ENCODE results near the gene DHX58.
A peak's percentile ranks its signal among the peaks of the same experiment; 100 is the strongest.

The DHX58 gene

DNA sequence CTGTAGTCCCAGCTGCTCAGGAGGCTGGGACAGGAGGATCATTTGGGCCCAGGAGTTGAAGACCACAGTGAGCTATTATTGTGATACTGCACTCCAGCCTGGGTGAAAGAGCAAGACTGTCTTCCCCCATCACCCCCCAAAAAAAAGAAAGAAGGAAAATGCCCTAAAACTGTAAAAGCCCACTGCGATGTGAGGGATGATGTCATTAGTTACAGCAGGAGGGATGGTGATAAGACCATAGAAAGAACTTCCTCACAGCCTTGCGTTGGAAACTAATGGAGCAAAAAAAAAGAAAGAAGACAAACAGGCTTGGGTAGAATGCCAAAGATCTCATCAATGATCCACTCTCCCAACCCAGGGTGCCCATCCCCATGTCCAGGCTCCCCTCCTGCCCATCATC is 33.0 kb downstream of the DHX58 start:
- DNase-seq = no peak

DNA sequence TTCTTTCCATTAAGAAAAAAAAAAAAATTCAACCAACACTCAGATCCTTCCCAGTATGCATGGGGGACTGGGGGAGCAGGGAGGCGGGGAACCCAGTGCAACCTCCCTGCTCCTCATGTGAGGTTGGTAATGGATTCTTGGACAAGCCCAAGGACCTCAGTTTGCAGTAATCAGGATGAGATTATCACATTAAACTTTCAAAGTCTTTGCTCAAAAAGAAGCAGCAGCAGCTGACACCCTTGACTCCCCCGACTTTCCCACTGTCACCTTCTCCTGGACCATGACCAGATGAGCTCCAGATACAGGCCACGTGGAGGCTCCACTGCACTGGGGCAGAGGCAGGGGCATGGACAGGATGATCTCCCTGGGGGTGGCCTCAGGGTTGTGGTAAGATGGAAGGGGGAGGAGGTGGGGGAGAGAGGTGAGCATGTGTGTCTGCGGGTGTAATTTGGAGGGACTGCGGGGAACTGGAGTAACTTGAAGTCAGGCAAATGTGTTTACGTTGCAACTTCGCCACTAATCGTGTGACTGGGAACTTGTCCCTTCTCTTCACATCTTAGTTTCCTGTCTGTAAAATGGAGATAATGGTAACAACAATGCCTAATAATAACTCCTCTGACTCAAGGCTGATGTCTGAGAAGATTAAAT is 34.0 kb downstream of the DHX58 start:
- no peak for DNase-seq

DNA sequence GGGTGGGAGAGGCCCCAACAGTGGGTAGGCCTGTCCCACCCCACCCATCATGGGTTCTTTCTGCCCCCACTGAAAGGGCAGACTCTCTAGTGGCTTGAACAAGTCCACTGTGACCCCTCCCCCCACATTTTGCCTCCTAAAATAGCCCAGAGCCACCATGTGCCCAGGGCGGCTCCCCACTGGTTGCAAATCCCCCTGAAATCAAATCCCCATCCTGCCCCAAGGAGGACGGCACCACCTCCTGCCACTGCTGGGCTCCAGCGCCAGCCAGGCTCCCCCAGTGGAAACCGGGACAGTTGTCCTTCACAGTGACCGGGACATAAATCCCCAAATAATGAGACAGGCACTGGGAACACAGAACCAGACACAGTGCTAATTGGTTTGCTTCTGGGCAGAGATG is 34.8 kb downstream of the DHX58 start:
- DNase-seq = no peak

DNA sequence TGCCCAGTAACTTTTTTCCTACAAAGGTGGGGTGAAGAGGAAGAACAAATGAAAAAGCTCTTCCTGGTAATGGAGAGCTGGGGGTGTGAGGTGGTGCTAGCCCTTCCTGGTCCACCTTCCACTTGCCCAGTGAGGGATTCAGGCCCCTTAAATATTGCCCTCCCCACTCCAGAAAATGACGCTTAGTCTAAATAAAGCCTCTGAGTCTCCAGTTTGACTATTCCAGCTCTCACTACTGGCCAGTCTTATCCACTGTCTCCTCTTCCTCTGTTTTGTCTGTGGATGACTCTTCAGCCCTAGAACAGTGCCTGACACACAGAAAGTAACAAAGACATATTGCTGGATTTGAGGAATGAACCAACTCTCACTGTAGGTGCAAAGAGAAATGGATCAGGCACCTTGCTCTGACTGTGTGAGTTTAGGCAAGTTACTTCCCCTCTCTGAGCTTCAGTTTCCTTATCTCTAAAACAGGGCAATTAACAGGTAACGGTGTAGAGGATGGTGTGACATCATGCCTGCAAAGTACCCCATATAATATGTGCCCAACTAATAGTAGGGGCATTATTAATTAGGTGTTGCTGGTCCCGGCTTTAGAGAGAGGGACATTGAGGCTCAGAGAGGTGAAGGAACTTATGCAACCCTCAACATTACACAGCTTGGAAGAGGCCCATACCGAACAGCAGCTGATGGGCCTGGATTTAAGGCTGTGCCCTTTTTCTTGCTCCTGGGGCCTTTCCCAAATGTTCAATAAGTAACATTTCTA is 35.5 kb downstream of the DHX58 start:
- DNase-seq = no peak

DNA sequence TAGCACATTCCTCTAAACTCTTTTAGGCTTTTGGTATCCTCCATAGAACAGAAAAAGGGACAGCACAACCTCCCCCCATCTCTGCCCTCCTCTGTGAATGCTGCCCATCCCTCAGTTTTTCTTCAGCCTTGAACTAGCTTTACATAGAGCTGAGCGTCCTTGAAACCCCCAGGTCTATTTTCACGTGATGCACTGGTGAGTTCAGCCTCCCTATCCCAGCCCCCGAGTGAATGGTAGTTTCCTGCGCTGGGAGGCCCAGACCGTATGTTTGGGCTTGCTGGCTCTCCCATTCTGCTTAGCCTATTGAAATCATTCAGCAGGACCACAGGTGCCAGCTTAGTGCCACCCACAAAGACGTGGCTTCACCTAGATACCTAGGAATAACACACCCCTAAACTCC is 36.7 kb downstream of the DHX58 start:
- no peak for DNase-seq

GRCh38 chr17:42072323-42073187 is 40.0 kb downstream of the DHX58 start:
- DNase-seq = no peak

GRCh38 chr17:42071810-42072209 is 40.7 kb downstream of the DHX58 start:
- DNase-seq = no peak

- DNase-seq = no peak
These were observed 43.5 kb downstream of the DHX58 start for GRCh38 chr17:42068979-42069378.

GRCh38 chr17:42067371-42068091 is 45.0 kb downstream of the DHX58 start:
- peak; percentile 91 for DNase-seq

DNA sequence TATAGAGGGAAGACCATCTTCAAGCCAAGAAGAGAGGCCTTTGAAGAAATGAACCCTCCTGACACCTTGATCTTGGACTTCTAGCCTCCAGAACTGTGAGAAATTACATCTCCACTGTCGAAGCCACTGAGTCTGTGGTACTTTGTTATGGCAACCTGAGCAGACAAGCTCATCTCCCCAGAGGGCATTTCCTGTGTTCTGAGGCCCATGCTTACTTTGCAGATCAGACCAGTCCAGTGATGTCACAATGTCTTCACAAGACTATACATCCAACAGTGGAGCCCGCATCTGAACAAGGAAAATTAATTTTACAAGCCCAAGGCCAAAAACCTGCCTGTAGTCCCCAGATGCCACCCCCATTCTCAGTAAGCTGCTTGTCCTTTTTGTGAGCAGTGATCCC is 47.3 kb downstream of the DHX58 start:
- no peak for DNase-seq

GRCh38 chr17:42062681-42063080 is 49.8 kb downstream of the DHX58 start:
- no peak for DNase-seq

DNA sequence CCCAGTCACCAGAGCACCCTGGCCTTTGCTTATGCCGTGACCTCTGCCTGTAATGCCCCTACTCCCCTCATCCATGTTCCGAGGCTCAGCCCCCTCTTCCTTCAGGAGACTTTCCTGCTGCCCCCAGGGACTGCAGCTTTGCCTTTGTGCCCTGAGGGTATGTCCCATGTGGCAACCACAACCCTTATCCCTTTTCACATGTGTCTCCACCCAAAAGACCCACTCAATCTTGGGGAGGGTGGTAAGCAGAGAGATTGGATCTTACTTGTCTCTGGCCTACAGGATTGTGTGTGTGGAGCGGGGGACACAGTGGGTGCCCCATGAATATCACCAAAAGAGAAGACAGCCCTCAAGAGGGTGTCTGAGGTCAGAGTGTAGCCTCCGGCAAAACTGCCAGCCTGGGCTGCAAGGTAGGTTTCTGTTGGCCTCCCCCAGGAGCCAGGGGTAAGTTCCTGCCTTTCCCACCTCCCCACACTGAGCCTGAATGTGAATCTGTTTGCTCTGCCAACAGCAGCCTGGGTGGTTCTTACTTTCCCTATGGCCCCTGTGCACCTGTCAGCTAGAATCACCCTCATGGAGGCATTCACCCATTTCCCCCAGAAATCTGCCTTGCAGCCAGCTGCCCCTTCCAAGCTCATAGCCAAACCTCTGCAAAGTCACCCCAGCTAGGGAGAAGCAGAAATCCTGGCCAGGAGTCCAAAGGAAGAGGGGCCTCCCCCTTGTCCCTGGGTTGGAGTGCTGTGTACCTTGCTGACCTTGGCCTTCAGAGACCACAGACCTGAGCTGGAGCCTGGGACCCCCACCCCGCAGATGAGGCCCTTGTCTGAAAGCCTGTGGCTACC is 50.6 kb downstream of the DHX58 start:
- no peak for DNase-seq

GRCh38 chr17:42060231-42060630 is 52.3 kb downstream of the DHX58 start:
- no peak for DNase-seq

GRCh38 chr17:42059815-42060214 is 52.7 kb downstream of the DHX58 start:
- DNase-seq = no peak

DNA sequence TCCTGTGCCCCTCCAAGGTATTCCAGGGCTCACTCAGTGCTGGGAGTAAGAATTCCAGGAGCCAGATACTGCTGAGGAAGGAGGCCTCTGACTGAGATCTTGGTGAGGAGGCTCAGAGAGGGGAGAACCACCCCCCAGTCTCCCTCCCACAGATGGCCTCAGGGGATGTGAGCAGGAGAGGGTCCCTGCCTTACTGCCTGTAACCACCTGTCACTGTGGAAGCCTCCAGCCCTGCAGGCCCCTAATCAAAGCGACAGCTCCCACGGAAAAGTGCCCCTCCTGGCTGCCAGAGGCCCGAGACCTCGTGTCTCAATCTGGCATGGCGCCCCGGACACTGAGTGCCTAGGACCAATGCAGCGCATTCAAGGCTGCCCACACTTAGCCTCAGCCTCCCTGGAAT is 54.5 kb downstream of the DHX58 start:
- DNase-seq = no peak

DNA sequence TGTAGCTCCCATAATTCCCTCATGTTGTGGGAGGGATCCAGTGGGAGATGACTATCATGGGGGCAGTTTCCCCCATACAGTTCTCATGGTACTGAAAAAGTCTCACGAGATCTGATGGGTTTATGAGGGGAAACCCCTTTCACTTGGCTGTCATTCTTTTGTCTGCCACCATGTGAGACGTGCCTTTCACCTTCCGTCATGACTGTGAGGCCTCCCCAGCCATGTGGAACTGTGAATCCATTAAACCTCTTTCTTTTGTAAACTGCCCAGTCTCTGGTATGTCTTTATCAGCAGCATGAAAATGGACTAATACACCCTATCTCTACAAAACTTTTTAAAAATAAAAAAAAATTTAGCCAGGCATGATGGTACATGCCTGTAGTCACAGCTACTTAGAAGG is 55.9 kb downstream of the DHX58 start:
- no peak for DNase-seq

- DNase-seq = no peak
These were observed 57.0 kb downstream of the DHX58 start for GRCh38 chr17:42055496-42055895.

DNA sequence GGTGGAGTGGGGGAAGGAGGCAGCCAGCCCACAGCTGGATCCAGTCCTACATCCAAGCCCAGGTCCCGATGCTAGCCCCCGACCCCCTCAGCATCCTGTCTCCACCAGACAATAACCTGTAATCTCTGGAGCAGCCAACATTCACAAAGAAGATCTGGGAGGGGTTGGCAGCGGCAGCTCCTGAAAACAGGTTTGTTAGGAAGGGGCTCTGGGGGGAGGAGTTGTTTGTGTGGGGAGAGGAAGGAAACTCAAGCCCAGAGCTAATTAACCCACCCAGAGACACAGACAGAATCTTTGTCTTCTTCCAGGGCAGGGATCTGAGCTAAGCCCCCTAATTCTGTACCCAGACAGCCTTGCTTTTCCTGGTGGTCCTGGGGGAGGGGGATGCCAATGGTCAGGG is 57.5 kb downstream of the DHX58 start:
- no peak for DNase-seq

GRCh38 chr17:42053731-42054500 is 58.6 kb downstream of the DHX58 start:
- DNase-seq = no peak

- no peak for DNase-seq
These were observed 60.1 kb downstream of the DHX58 start for GRCh38 chr17:42052346-42052877.

- no peak for DNase-seq
These were observed 60.9 kb downstream of the DHX58 start for GRCh38 chr17:42051645-42052044.
